KOPT-K1 (cell line): ENCODE results near the gene ZNF629.
A peak's percentile ranks its signal among the peaks of the same experiment; 100 is the strongest.
"Not testable (repeated sequence)": the region's sequence is repeated elsewhere in the genome, so short reads cannot be mapped to it uniquely, and the experiment has no call there.

Experiments used
- H3K27ac ChIP-seq: fragments of 200-600 bp; sonication (generic); 2 replicates; pipeline ENCODE4 v1.5.1; 2016; ENCODE audit warnings: antibody characterized with exemption, mild to moderate bottlenecking, low read depth, low read length; ENCODE audit not compliant: poor library complexity, severe bottlenecking
- H3K36me3 ChIP-seq: fragments of 200-600 bp; sonication (generic); 2 replicates; pipeline ENCODE4 v1.5.1; 2017; ENCODE audit warnings: antibody characterized with exemption, mild to moderate bottlenecking, low read length, moderate library complexity; ENCODE audit not compliant: insufficient read depth
- H3K9me3 ChIP-seq: fragments of 200-600 bp; sonication (generic); 2 replicates; pipeline ENCODE4 v1.5.1; 2017; ENCODE audit warnings: antibody characterized with exemption, low read length, mild to moderate bottlenecking; ENCODE audit not compliant: insufficient read depth, poor library complexity, severe bottlenecking

Gene ZNF629

GRCh38 chr16:30786936-30787612 lies at the start of gene ZNF629:
TSS of gene ZNF629 (minus strand) at chr16:30787205. CDS start at chr16:30784482, 2,723 bp downstream.
- Histone ChIP-seq H3K27ac (no peak within 1 kb of the TSS), H3K9me3 (no peaks in the 10 kb centered on the region), H3K36me3 (no peaks in the 10 kb centered on the region)

- Histone ChIP-seq H3K27ac (no peak overlapping the region), H3K36me3 (no peaks in the 10 kb centered on the region), H3K9me3 (no peaks in the 10 kb centered on the region)
These were observed 47.2 kb upstream of the ZNF629 start for GRCh38 chr16:30834130-30834740.

- Histone ChIP-seq H3K27ac (no peak overlapping the region), H3K36me3 (no peaks in the 10 kb centered on the region), H3K9me3 (no peaks in the 10 kb centered on the region)
These were observed 43.0 kb upstream of the ZNF629 start for GRCh38 chr16:30830072-30830417.

GRCh38 chr16:30829130-30830071 lies 42.4 kb upstream of the ZNF629 start:
- Histone ChIP-seq H3K36me3 (no peaks in the 10 kb centered on the region), H3K27ac (no peak overlapping the region), H3K9me3 (no peaks in the 10 kb centered on the region)

- Histone ChIP-seq H3K9me3 (peaks cover 6% of the 10 kb centered on the region), H3K36me3 (no peaks in the 10 kb centered on the region), H3K27ac (no peak overlapping the region)
These were observed 34.9 kb upstream of the ZNF629 start for GRCh38 chr16:30821891-30822290.

GRCh38 chr16:30821441-30821840 lies 34.4 kb upstream of the ZNF629 start:
- H3K36me3 ChIP-seq, H3K9me3 ChIP-seq, H3K27ac ChIP-seq: not testable (repeated sequence)

GRCh38 chr16:30820952-30821421 lies 34.0 kb upstream of the ZNF629 start:
- Histone ChIP-seq H3K36me3 (no peaks in the 10 kb centered on the region), H3K9me3 (peaks cover 6% of the 10 kb centered on the region)

GRCh38 chr16:30816769-30817168 lies 29.8 kb upstream of the ZNF629 start:
- Histone ChIP-seq H3K27ac (no peak overlapping the region), H3K36me3 (no peaks in the 10 kb centered on the region), H3K9me3 (peaks cover 4% of the 10 kb centered on the region)

More at GRCh38 chr16:30820952-30821421, 34.0 kb upstream of the ZNF629 start:
- H3K27ac ChIP-seq = no peak overlapping the region

- no peaks in the 10 kb centered on the region for H3K9me3 ChIP-seq
- H3K27ac ChIP-seq = peak overlapping the region; percentile 66
- no peaks in the 10 kb centered on the region for H3K36me3 ChIP-seq
These were observed 26.8 kb upstream of the ZNF629 start for GRCh38 chr16:30813821-30814189.

GRCh38 chr16:30809675-30810074 lies 22.7 kb upstream of the ZNF629 start:
- not testable (repeated sequence) for H3K9me3 ChIP-seq, H3K36me3 ChIP-seq, H3K27ac ChIP-seq

GRCh38 chr16:30808890-30809426 lies 22.0 kb upstream of the ZNF629 start:
- H3K27ac ChIP-seq, H3K9me3 ChIP-seq, H3K36me3 ChIP-seq: not testable (repeated sequence)

GRCh38 chr16:30808146-30808545 lies 21.1 kb upstream of the ZNF629 start:
- Histone ChIP-seq H3K36me3 (no peaks in the 10 kb centered on the region), H3K27ac (no peak overlapping the region), H3K9me3 (no peaks in the 10 kb centered on the region)

GRCh38 chr16:30805370-30806169 lies 18.6 kb upstream of the ZNF629 start:
- Histone ChIP-seq H3K9me3 (no peaks in the 10 kb centered on the region), H3K27ac (no peak overlapping the region), H3K36me3 (no peaks in the 10 kb centered on the region)

- Histone ChIP-seq H3K36me3 (no peaks in the 10 kb centered on the region), H3K27ac (no peak overlapping the region), H3K9me3 (no peaks in the 10 kb centered on the region)
These were observed 18.0 kb upstream of the ZNF629 start for GRCh38 chr16:30805056-30805369.
